Activated gamma-delta T cell treated with anti-CD3 and anti-CD28 coated beads, Interleukin-2, amount 50 U/mL, for 16 hours (primary cell): ENCODE data around the gene GP5.

Source experiments
- DNase-seq: peaks from one replicate; pipeline ENCODE4 v3.0.0-alpha.2; 2020; ENCODE audit warnings: low read depth

The GP5 gene

GRCh38 chr3:194396859-194397756, 2.0 kb downstream of the GP5 start:
- no peak for DNase-seq

GRCh38 chr3:194396539-194396858, 2.6 kb downstream of the GP5 start:
- DNase-seq, result no peak

- no peak for DNase-seq
These were observed 3.1 kb downstream of the GP5 start for GRCh38 chr3:194395778-194396538.

GRCh38 chr3:194395212-194395611, 3.9 kb downstream of the GP5 start:
- no peak for DNase-seq

DNA sequence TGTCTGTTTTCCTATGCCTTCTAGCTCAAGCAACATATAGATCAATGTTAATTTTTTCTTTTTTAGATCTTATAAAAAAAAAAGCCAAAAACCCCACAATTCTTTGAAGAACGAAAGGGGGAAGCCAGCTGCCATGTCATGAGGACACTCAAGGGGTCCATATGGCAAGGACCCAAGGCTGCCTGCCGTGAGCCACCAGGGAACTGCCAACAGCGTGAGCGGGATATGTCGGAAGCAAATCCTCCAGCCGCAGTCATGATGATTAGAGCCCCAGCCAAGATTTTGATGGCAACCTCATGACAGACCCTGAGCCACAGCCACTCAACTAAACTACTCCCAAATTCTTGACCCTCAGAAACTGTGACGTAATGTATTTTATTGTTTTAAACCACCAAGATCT, 6.5 kb downstream of the GP5 start:
- no peak for DNase-seq

GRCh38 chr3:194390835-194391234, 8.2 kb downstream of the GP5 start:
- no peak for DNase-seq

GRCh38 chr3:194389269-194389668, 9.8 kb downstream of the GP5 start:
- no peak for DNase-seq

DNA sequence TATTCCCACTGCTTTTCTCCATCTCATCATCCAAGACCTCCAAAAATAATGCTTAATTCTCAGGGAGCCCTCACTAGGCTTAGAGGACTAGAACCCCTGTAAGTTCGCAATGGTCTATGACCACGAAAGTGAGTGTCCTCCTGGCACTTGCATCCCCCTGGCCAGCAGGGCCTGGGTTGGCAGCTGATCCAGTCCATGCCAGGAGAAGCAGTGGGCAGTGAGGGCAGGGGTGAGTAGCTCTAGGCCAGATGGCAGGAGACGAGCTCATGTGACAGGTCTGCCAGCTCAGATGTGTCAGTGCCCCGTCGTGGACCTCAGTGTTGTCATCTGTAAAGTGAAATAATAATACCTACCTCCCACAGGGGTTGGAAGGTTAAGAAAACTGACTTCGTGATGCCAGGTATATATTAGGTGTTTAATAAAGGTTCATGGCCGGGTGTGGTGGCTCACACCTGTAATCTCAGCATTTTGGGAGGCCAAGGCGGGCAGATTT, 11.1 kb downstream of the GP5 start:
- no peak for DNase-seq

DNA sequence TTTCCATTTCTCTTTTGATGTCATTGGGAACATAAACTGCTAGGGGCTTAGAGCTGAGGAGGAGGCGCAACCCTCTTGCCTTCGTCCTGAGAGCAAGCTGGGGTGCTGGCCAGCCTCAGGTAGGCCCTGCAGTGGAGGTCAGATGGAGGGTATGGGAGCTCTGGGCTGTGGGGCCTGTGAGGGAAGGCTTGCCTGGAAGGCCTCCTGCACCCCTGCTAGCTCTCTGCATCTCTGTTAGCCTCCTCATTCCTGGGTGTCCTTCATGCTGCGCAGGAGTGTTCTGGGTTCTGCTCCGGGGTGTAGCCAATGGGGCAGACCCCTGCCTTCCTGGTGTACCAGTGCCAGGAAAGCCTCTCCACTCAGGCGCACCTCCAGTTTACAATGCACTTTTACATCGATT, 11.8 kb downstream of the GP5 start:
- DNase-seq, result no peak

DNA sequence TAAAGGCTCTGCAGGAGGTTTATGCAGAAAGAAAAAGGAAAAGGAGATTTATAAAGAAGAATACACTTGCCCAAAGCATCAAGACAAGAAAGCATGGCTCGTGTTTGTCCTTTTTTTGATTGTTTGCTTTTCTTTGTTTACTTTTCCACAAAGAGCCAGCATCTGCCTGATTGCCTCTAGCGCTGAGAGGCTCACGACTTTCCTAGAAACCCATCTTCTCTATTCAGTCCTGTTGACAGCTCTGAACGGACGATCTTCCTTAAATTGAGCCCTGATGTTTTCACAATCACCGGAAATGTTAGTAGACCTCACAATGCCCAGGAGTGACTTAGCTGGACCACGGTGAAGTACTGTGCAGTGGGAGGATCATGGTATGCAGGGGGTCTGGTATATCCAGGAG, 12.4 kb downstream of the GP5 start:
- no peak for DNase-seq

- DNase-seq, result no peak
These were observed 13.0 kb downstream of the GP5 start for GRCh38 chr3:194386066-194386465.

GRCh38 chr3:194384569-194385001, 14.5 kb downstream of the GP5 start:
- no peak for DNase-seq

- no peak for DNase-seq
These were observed 14.9 kb downstream of the GP5 start for GRCh38 chr3:194384156-194384555.

DNA sequence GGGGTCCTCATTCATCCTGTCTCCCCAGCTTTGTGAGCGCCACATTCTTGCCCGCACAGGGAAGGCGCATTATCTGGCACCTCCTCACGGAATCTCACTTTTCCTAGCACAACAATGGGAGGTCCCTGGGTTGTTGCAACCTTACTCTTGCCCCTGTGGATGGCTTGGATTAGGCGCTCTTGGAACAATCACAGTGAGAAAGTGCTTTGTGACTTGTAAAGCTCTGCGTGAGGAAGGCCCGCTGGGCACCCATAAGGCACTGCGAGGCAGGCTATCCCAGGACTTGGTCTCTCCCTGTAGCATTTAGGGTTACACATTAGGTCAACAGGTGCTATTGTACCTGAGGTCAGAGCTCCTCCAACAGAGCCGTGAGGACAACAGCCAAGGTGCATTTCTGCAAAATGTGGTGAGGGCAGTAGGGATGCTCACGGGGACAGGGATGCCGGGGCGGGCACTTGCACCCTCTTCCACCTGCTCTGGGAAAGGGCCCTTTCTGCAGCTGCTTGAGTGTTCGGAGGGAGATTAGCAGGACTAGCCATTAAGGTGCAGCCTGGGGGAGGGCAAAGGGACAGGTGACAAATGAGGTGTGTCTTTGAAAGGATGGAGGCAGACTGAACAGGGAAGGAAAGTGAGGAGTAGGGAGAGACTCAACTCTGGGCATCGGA, 15.7 kb downstream of the GP5 start:
- DNase-seq, result no peak

- DNase-seq, result no peak
These were observed 16.2 kb downstream of the GP5 start for GRCh38 chr3:194382892-194383223.

DNA sequence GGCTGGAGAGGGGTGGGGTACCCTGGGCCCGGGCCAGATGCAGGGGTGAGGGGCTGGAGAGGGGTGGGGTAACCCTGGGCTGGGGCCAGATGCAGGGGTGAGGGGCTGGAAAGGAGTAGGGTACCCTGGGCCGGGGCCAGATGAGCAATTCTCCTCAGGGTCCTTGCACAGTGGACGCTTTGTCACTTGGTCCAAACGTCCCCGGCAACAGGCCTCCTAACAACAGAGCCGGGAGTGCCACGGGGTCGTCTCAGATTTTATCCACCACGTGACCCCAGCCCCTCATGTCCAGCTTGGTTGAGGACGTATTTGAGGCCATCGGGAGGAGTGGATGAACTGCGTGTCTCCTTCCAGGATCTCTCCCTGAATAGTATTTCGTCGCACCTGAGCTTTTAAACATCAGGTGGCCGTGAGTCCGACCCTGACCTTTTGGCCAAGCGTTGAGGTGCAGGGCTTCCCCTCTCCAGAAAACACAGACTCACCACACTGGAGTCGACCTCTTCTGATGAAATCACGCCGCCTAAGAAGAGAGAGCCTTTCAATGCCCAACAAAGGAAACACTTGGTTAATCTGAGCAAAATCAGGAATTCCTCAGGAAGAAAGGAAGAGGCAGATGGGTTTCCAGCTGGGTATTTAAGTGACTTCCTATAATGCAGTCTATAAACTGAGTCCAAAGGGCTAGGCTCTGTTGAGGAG, 16.7 kb downstream of the GP5 start:
- DNase-seq, result no peak

GRCh38 chr3:194381460-194381875, 17.6 kb downstream of the GP5 start:
- DNase-seq, result no peak

DNA sequence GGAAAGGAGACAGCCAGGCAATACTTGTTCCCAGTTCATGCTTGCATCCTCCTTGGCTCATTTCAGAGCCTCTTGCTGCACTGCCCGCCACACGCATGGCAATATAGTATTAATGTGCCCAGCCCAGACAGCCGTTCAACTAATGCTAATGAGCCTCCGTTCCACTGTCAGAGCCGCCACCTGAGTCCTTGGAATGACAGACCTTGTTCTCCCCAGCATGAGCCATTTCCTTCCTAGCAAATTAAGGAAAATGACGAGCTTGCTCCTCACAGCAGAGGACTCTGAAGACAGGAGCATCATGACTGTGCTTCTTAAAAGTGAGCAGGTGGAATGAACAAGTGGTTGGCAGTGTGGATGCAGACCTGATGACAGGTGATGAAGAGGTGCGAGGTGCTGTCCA, 18.7 kb downstream of the GP5 start:
- no peak for DNase-seq

- DNase-seq, result no peak
These were observed 19.4 kb downstream of the GP5 start for GRCh38 chr3:194379651-194380050.

DNA sequence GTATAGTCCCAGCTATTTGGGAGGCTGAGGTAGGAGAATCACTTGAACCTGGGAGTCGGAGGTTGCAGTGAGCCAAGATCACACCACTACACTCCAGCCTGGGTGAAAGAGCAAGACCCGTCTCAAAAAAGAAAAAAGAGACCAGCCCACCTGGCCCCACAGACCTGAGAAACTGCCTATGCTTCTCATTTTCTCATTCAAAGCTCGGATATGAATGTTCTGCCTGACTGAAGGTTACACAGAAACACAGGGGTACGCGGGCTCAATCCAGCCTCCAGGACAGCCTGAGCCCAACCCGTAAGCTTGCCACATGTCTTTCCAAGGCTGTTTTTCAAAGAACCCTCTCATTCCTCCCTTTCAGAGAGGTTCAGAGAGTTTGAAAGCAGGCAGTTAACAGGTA, 19.8 kb downstream of the GP5 start:
- DNase-seq, result no peak

- no peak for DNase-seq
These were observed 21.4 kb downstream of the GP5 start for GRCh38 chr3:194377708-194378107.

GRCh38 chr3:194376241-194376560, 22.9 kb downstream of the GP5 start:
- no peak for DNase-seq
